ENCODE measurements around the gene KRT4. TPM values are rescaled to one million over a fixed set of nuclear protein-coding genes. Genes with fewer than 3 reads are reported as not detected.

KRT4 gene
- total and polyA plus RNA-seq, 2 donors (not counting 3 experiments of a cell fraction or from before 2014, with no cell fraction given) = not detected

DNA sequence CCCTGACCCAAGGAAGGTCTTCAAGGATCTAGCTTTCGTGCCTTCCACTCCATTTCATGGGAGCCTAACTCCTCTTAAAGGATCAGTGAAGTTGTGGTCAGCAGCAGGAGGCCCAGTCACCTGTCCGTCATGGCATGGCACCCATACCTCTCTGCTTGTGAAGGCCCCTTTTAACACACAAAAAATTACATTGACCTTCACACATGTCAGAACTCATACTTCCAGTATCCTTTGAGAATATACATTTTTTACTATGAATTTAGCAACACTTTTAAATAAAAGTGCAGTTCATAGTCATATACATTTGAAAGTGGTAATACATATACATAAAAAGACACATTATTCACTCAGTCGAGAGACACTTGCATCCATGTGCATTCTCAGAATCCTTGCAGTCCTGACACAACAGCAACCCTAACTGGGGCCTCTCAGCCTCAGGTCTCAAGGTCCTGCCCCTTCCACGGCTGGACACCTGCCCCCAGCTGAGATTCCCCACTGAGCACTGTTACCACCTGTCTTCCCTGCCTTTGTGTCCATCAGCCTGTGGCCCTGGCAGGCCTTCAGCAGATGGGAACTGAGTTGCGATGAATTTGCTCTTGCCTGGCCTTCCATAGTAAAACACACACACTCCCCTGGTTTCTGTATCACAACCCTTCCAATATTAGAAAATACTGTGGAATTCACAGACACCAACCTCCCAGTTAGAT, 14.3 kb downstream of the KRT4 start:
- Histone ChIP-seq H3K27me3 (ENCODE audit: control insufficient read depth in 2 of 2, insufficient read depth in 2 of 2, low read length in 2 of 2) (peaks cover 0 to 8% of the 10 kb centered on the region in 2 experiments), H4K20me1 (replicated peaks; ENCODE audit: control insufficient read depth, extremely low read depth, insufficient read depth, low read length) (no peaks in the 10 kb centered on the region), H3K4me1 (ENCODE audit: control insufficient read depth, extremely low read depth, insufficient read depth, low read length) (no peaks in the 10 kb centered on the region), H2AFZ (ENCODE audit: low read depth, low read length) (no peak overlapping the region), H3K36me3 (ENCODE audit: control insufficient read depth in 2 of 2, extremely low read depth in 1 of 2, insufficient read depth in 2 of 2, low read length in 2 of 2) (no peaks in the 10 kb centered on the region), H3K9me1 (replicated peaks; ENCODE audit: control insufficient read depth, extremely low read depth, insufficient read depth, low read length) (no peaks in the 10 kb centered on the region), H3K4me3 (replicated peaks in 1 of 3; ENCODE audit: insufficient read depth in 1 of 3, low read depth in 1 of 3, low read length in 3 of 3) (no peak overlapping the region), H3K27ac (ENCODE audit: insufficient read depth, low read depth, low read length) (no peak overlapping the region), H3K9me3 (replicated peaks; ENCODE audit: control insufficient read depth, insufficient read depth, low read length) (no peaks in the 10 kb centered on the region), H3K79me2 (ENCODE audit: control insufficient read depth, insufficient read depth, low read length) (no peaks in the 10 kb centered on the region), H3K4me2 (ENCODE audit: insufficient read depth, low read length) (no peak overlapping the region), H3K9ac (replicated peaks; ENCODE audit: extremely low read depth, insufficient read depth, low read length) (no peak overlapping the region)
- no TSS peak for BruUV-seq (replicated peaks)
- ChIA-PET CTCF (no interaction called here), POLR2A (no interaction called here)
- intact Hi-C loops (cut with micrococcal nuclease) (no loop called here), dilution Hi-C loops (cut with MboI; ENCODE audit: extremely low pct_ligation_motif_present, low sequenced_read_pairs) (no loop called here)
- FAIRE-seq (no peak), DNase-seq (ENCODE audit: low read depth, low spot score) (no peak)
- TF ChIP-seq FOS (IDR thresholded peaks at IDR 0.05; ENCODE audit: borderline replicate concordance, insufficient read depth, low read length) (no peak), MYC (IDR thresholded peaks at IDR 0.05; ENCODE audit: low read depth, low read length) (no peak), POLR2AphosphoS5 (IDR thresholded peaks at IDR 0.05; ENCODE audit: insufficient read depth, low read depth, low read length) (no peak), POLR2A (IDR thresholded peaks at IDR 0.05; ENCODE audit: low read depth, low read length) (no peak), JUN (IDR thresholded peaks at IDR 0.05; ENCODE audit: borderline replicate concordance, insufficient read depth, insufficient read length, low read depth) (no peak)

DNA sequence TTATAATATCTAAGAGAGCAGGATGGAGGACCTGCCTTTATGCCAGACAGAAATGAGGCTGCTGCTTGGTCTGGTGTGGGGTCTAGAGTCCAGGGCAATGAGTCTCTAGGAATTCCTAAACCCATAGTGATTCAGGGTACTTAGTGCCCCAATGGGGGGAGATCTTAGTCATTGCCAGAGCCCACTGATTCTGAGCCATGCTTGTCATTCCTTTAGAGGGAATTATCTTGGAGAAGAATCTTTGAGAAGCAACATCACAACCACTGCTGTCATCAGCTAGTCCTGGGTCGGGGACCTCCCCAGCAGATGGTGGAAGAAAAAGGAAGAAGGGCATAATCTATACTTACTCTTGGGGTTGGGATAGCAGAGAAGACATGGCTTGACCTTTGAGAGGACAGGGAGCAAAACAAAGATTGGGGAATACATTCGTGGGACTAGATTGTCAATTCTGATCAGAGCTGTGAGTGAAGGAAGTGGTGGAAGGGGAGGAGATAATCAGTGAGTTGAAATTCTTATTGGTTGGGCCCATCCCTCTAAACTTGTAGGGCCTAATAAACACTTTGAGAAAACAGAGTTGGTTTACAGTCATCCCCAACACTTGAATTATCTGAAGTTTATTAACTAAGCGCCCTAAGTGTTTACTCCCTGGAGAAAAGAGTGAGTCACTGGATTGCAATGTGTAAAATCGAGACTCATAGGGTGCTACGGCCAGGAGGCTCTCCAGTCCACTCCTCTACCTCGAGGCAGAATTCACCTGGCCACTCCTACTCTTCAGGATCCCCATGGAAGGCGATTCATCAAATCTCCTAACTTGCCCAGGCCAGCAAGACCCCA, 15.0 kb downstream of the KRT4 start:
- Histone ChIP-seq H3K9me3 (replicated peaks; ENCODE audit: control insufficient read depth, insufficient read depth, low read length) (no peaks in the 10 kb centered on the region), H3K4me1 (ENCODE audit: control insufficient read depth, extremely low read depth, insufficient read depth, low read length) (no peaks in the 10 kb centered on the region), H3K27me3 (ENCODE audit: control insufficient read depth in 2 of 2, insufficient read depth in 2 of 2, low read length in 2 of 2) (peaks cover 0 to 8% of the 10 kb centered on the region in 2 experiments), H3K36me3 (ENCODE audit: control insufficient read depth in 2 of 2, extremely low read depth in 1 of 2, insufficient read depth in 2 of 2, low read length in 2 of 2) (no peaks in the 10 kb centered on the region), H2AFZ (ENCODE audit: low read depth, low read length) (no peak overlapping the region), H3K79me2 (ENCODE audit: control insufficient read depth, insufficient read depth, low read length) (no peaks in the 10 kb centered on the region), H3K4me3 (replicated peaks in 1 of 3; ENCODE audit: insufficient read depth in 1 of 3, low read depth in 1 of 3, low read length in 3 of 3) (no peak overlapping the region), H3K9me1 (replicated peaks; ENCODE audit: control insufficient read depth, extremely low read depth, insufficient read depth, low read length) (no peaks in the 10 kb centered on the region), H3K9ac (replicated peaks; ENCODE audit: extremely low read depth, insufficient read depth, low read length) (no peak overlapping the region), H3K4me2 (ENCODE audit: insufficient read depth, low read length) (no peak overlapping the region), H4K20me1 (replicated peaks; ENCODE audit: control insufficient read depth, extremely low read depth, insufficient read depth, low read length) (no peaks in the 10 kb centered on the region), H3K27ac (ENCODE audit: insufficient read depth, low read depth, low read length) (no peak overlapping the region)
- FAIRE-seq = no peak
- ChIA-PET CTCF (no interaction called here), POLR2A (no interaction called here)
- intact Hi-C loops (cut with micrococcal nuclease) (no loop called here), dilution Hi-C loops (cut with MboI; ENCODE audit: extremely low pct_ligation_motif_present, low sequenced_read_pairs) (no loop called here)
- no peak for DNase-seq (ENCODE audit: low read depth, low spot score)
- no TSS peak for BruUV-seq (replicated peaks)
- TF ChIP-seq, protein P1, sequence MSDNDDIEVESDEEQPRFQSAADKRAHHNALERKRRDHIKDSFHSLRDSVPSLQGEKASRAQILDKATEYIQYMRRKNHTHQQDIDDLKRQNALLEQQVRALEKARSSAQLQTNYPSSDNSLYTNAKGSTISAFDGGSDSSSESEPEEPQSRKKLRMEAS (IDR thresholded peaks at IDR 0.05; ENCODE audit: insufficient read depth, insufficient read length) = no peak
- TF ChIP-seq EZH2 (IDR thresholded peaks at IDR 0.05; ENCODE audit: borderline replicate concordance, low read depth, low read length, severe bottlenecking) = no peak
- no peak for TF ChIP-seq POLR2A (IDR thresholded peaks at IDR 0.05; ENCODE audit: low read depth, low read length)
- no peak for TF ChIP-seq JUN (IDR thresholded peaks at IDR 0.05; ENCODE audit: borderline replicate concordance, insufficient read depth, insufficient read length, low read depth)
- no peak for TF ChIP-seq GATA2 (IDR thresholded peaks at IDR 0.05; ENCODE audit: insufficient read depth, insufficient read length, low read depth, low read length)
- no peak for TF ChIP-seq FOS (IDR thresholded peaks at IDR 0.05; ENCODE audit: borderline replicate concordance, insufficient read depth, low read length)
- TF ChIP-seq, protein P2, sequence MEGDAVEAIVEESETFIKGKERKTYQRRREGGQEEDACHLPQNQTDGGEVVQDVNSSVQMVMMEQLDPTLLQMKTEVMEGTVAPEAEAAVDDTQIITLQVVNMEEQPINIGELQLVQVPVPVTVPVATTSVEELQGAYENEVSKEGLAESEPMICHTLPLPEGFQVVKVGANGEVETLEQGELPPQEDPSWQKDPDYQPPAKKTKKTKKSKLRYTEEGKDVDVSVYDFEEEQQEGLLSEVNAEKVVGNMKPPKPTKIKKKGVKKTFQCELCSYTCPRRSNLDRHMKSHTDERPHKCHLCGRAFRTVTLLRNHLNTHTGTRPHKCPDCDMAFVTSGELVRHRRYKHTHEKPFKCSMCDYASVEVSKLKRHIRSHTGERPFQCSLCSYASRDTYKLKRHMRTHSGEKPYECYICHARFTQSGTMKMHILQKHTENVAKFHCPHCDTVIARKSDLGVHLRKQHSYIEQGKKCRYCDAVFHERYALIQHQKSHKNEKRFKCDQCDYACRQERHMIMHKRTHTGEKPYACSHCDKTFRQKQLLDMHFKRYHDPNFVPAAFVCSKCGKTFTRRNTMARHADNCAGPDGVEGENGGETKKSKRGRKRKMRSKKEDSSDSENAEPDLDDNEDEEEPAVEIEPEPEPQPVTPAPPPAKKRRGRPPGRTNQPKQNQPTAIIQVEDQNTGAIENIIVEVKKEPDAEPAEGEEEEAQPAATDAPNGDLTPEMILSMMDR (IDR thresholded peaks at IDR 0.05; ENCODE audit: extremely low read depth in 1 of 2, insufficient read depth in 1 of 2, low read depth in 1 of 2, low read length in 2 of 2) = no peak
- no peak for TF ChIP-seq POLR2AphosphoS5 (IDR thresholded peaks at IDR 0.05; ENCODE audit: insufficient read depth, low read depth, low read length)
- TF ChIP-seq MYC (IDR thresholded peaks at IDR 0.05; ENCODE audit: low read depth, low read length) = no peak
